Heart left ventricle (tissue), 16 donors: ENCODE results near the gene MPP3. TPM values are rescaled to one million over a fixed set of nuclear protein-coding genes. Genes with fewer than 3 reads are reported as not detected.

Experiments
- ATAC-seq, 4 donors: fragments of 200-7000 bp; cut with Tn5 transposase; one replicate each; pipeline ENCODE4 v1.9.1; 2020 to 2022; ENCODE audit warnings: moderate library complexity in 4 of 4, mild to moderate bottlenecking in 3 of 4, moderate number of reproducible peaks in 1 of 4
- DNase-seq, 5 donors: peaks; one replicate each; pipeline ENCODE4 v3.0.0-alpha.2; 2020
- H3K27ac ChIP-seq, 12 donors: fragments of 200-600 bp; sonication (generic) in 4 of 12; one replicate each; pipeline versions ENCODE4 v1.5.0 to v1.8.0; 2016 to 2022; ENCODE audit warnings: mild to moderate bottlenecking in 2 of 12
- H3K27me3 ChIP-seq, 9 donors: fragments of 200-600 bp; sonication (generic) in 2 of 9; one replicate each; pipeline versions ENCODE4 v1.5.1 to v1.8.0; 2016 to 2022; ENCODE audit warnings: mild to moderate bottlenecking in 3 of 9
- H3K36me3 ChIP-seq, 9 donors: fragments of 200-600 bp; sonication (generic) in 2 of 9; one replicate each; pipeline versions ENCODE4 v1.5.0 to v1.8.0; 2018 to 2022; ENCODE audit warnings: mild to moderate bottlenecking in 2 of 9
- H3K4me1 ChIP-seq, 12 donors: fragments of 200-600 bp; sonication (generic) in 4 of 12; one replicate each; pipeline versions ENCODE4 v1.5.0 to v1.8.0; 2016 to 2022; ENCODE audit warnings: mild to moderate bottlenecking in 3 of 12
- H3K4me3 ChIP-seq, 12 donors: fragments of 200-600 bp; sonication (generic) in 4 of 12; one replicate each; pipeline versions ENCODE4 v1.5.0 to v1.8.0; 2017 to 2022; ENCODE audit warnings: mild to moderate bottlenecking in 9 of 12, moderate library complexity in 4 of 12
- H3K9me3 ChIP-seq, 12 donors: fragments of 200-600 bp; sonication (generic) in 4 of 12; one replicate each; pipeline versions ENCODE4 v1.5.0 to v1.8.0; 2016 to 2022; ENCODE audit warnings: mild to moderate bottlenecking in 1 of 12
- POLR2A ChIP-seq, 2 donors: fragments of 450-650 bp; IDR thresholded peaks; one replicate each; pipeline ENCODE4 v1.6.1; 2017; ENCODE audit warnings: antibody characterized with exemption in 2 of 2, mild to moderate bottlenecking in 2 of 2, moderate library complexity in 2 of 2
- WGBS, 4 donors: extraction: QIAGEN DNeasy Blood & Tissue Kit in 2 of 4; methylation state at CpG; one replicate each; pipeline versions ENCODE4 v1.1.5 to v1.1.7; 2013 to 2018; 5-methylcytosine and 5-hydroxymethylcytosine counted together
- intact Hi-C, 10 donors: fragments of 100-400 bp; cut with DNase I; formaldehyde crosslinking; loops; one replicate each; pipeline versions ENCODE4 v1.11.1 to v1.14.2; 2022
- polyA plus RNA-seq, 2 donors: library from polyadenylated mRNA; stranded (reverse); fragments of 200-250 nt; gene quantifications; one replicate each; pipeline ENCODE4 v1.2.3, GENCODE V29; 2013
- total RNA-seq, 9 donors: library from RNA; depleted of rRNA in 2 of 9; stranded (reverse); fragments of >200 nt in 2 of 9; fragmentation: NEBNext Ultra II Directional in 3 of 9; extraction: Animal tissue kit (Norgen Biotek cat#: 25700) in 3 of 9; gene quantifications; one replicate each; pipeline versions ENCODE4 v1.1.0 to v1.2.4, GENCODE V29; 2016 to 2023
- TF ChIP-seq, protein P1 (sequence below), 12 donors: fragments of 200-600 bp; sonication (generic) in 4 of 12; IDR thresholded peaks; one replicate each; pipeline versions ENCODE4 v1.5.0 to v1.8.0; 2018 to 2022; ENCODE audit warnings: antibody characterized with exemption in 12 of 12, mild to moderate bottlenecking in 5 of 12
- donor health status: ischemic (EF 13 %, LVEDD 7.1; RV severe dilation, severe dysfunction).
- donor health status: healthy with polysubstance abuse.
- donor health status: DM: no; HTN: yes; CAD: no.
- donor health status: DM: no; HTN: no; CAD: no.
- donor health status: ischemic (EF 25% LVEDD 6.9; RV normal size, moderate dysfunction).
- donor health status: ischemic (EF 25% LVEDD 5.7; RV mildly dilated, moderate dysfunction).
- donor health status: healthy.
- donor health status: DM: yes; HTN: yes; CAD: no.
- donor health status: ischemic (EF 35%, LVEDD 5.7; RV mildly dilated, moderate dysfunction).
- donor health status: nonischemic (EF 11% LVEDD 7.7; RV severe dilation, severe dysfunction).
- donor health status: DM: yes; HTN: yes; CAD: no.
- donor health status: PGD.
- donor health status: ischemic (EF 29% LVEDD 5.4; RV normal size, mild dysfunction).
- donor health status: nonischemic (EF 23%, LVEDD 6.1; RV moderate dilation, normal function).

The MPP3 gene
- total and polyA plus RNA-seq, 11 donors = 13.8 to 70.2 (median 27.5) TPM

DNA sequence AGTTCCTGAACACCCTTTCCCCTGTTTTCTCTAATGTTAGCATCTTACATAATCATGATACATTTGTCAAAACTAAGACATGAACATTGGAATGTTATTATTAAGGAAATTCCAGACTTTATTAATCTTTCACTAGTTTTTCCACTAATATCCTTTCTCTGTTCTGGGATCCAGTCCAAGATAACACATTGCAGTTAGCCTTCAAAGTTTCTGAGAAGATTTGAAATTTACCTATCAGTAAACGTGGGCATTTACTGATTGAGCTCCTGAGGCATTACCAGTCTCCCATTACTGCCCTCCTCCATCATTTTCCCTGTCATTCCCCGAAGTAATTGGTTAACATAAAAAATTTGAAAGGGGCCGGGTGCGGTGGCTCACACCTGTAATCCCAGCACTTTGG lies 8.3 kb upstream of the MPP3 start:
- peaks cover 0 to 20% (median 11%) of the 10 kb centered on the region in 12 donors for H3K4me1 ChIP-seq
- intact Hi-C loops = loop anchor here in 6 of 10 donors (5.0 to 10.0 kb wide), 2 partner anchors 59 to 146 kb away; partner anchors contain the start of gene CFAP97D1 (in 1 of the 6)
- H3K27me3 ChIP-seq = no peaks in the 10 kb centered on the region
- 70 to 81% (median 78%) methylated on average over 4 of the region's 4 CpGs for WGBS, 4 donors
- no peak overlapping the region for H3K4me3 ChIP-seq
- no peak overlapping the region for H3K27ac ChIP-seq
- DNase-seq (no peak), ATAC-seq (no peak)
- H3K36me3 ChIP-seq = no peaks in the 10 kb centered on the region
- no peak for TF ChIP-seq POLR2A (IDR thresholded peaks at IDR 0.05)
- TF ChIP-seq, protein P1, sequence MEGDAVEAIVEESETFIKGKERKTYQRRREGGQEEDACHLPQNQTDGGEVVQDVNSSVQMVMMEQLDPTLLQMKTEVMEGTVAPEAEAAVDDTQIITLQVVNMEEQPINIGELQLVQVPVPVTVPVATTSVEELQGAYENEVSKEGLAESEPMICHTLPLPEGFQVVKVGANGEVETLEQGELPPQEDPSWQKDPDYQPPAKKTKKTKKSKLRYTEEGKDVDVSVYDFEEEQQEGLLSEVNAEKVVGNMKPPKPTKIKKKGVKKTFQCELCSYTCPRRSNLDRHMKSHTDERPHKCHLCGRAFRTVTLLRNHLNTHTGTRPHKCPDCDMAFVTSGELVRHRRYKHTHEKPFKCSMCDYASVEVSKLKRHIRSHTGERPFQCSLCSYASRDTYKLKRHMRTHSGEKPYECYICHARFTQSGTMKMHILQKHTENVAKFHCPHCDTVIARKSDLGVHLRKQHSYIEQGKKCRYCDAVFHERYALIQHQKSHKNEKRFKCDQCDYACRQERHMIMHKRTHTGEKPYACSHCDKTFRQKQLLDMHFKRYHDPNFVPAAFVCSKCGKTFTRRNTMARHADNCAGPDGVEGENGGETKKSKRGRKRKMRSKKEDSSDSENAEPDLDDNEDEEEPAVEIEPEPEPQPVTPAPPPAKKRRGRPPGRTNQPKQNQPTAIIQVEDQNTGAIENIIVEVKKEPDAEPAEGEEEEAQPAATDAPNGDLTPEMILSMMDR (IDR thresholded peaks at IDR 0.05) = no peak
- H3K9me3 ChIP-seq = no peaks in the 10 kb centered on the region

DNA sequence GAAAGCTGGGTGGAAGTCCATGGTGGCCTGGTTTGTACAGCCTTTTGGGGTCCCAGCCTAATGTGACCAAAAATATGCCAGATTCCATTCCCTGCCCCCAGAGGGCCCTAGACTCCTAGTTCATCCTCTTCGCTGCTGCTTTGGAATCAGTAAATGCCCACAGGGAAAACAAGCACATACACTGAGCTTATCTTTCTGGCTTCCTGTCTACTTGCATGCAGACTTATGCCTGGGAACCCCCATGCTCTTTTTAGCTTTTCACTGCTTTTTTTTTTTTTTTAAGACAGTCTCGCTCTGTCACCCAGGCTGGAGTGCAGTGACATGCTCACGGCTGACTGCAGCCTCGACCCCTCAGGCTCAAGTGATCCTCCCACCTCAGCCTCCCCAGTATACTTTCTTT lies 7.9 kb upstream of the MPP3 start:
- Histone ChIP-seq H3K36me3 (no peaks in the 10 kb centered on the region), H3K27ac (peak overlapping the region in 1 of 12 donors; percentile 11), H3K4me1 (peaks cover 0 to 16% (median 7%) of the 10 kb centered on the region in 12 donors), H3K27me3 (no peaks in the 10 kb centered on the region), H3K9me3 (no peaks in the 10 kb centered on the region), H3K4me3 (no peak overlapping the region)
- intact Hi-C loops = loop anchor here in 6 of 10 donors (5.0 to 10.0 kb wide), 2 partner anchors 59 to 146 kb away; partner anchors contain the start of gene CFAP97D1 (in 1 of the 6)
- WGBS, 4 donors = 38 to 63% (median 54%) methylated on average over 4 of the region's 4 CpGs
- DNase-seq = no peak
- TF ChIP-seq POLR2A (IDR thresholded peaks at IDR 0.05) = no peak
- TF ChIP-seq, protein P1 (IDR thresholded peaks at IDR 0.05) = peak in 9 of 12 donors; percentile 8 to 41 (median 23)
- peak in 2 of 4 donors; percentile 43 to 65 for ATAC-seq

DNA sequence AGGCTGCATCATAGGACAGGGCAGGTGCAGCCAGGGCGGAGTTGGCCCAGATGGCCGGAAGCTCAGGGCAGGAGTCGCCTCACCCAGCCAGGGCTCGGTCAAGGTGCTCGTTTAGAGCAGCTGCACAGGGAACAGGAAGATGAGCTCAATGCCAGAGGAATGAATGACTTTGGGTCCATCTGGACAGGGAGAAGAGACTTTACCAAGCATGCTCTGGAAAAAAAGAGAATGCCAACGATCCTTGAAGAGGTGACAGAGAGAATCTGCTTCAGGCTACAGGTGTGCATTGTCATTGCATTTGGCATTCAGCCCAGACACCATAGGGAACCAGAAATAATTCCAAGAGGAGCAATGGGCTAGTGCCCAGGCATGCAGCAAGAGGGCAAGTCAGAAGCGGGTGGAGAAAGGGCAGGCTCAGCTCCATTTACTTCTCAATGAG lies 6.7 kb upstream of the MPP3 start:
- DNase-seq (peak in 1 of 5 donors; percentile 33), ATAC-seq (peak in 3 of 4 donors; percentile 22 to 47 (median 29))
- intact Hi-C loops = loop anchor here in 7 of 10 donors (5.0 to 10.0 kb wide), 3 partner anchors 55 to 145 kb away; partner anchors contain the start of gene CFAP97D1 (in 2 of the 7)
- WGBS, 4 donors = 36 to 46% (median 37%) methylated on average over 7 of the region's 7 CpGs
- TF ChIP-seq POLR2A (IDR thresholded peaks at IDR 0.05) = no peak
- TF ChIP-seq, protein P1 (IDR thresholded peaks at IDR 0.05) = no peak
- no peaks in the 10 kb centered on the region for H3K27me3 ChIP-seq
- no peak overlapping the region for H3K4me3 ChIP-seq
- peaks cover 0 to 13% (median 6%) of the 10 kb centered on the region in 12 donors for H3K4me1 ChIP-seq
- H3K27ac ChIP-seq = no peak overlapping the region
- H3K36me3 ChIP-seq = no peaks in the 10 kb centered on the region
- no peaks in the 10 kb centered on the region for H3K9me3 ChIP-seq

DNA sequence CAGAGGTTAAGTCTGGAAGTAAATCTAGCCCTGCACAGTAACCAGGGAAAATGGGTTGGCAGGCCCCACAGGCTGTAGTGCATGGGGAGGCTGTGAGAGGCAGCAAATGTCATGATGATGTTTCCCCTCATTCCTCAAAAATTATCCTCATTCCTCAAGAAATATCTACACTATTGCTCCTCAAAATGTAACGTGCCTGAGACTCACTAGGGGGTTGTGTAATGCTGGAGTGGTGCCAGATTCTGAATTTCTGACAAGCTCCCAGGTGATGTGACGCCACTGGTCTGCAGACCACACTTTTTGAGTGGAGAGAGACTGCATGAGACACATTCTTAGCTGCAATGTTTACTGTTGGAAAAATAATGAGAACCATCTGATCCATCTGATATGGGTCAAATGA lies 1.2 kb upstream of the MPP3 start:
- H3K4me1 ChIP-seq = peaks cover 0 to 45% (median 13%) of the 10 kb centered on the region in 12 donors
- no peak overlapping the region for H3K4me3 ChIP-seq
- no peaks in the 10 kb centered on the region for H3K27me3 ChIP-seq
- peaks cover 0 to 20% (median 11%) of the 10 kb centered on the region in 9 donors for H3K36me3 ChIP-seq
- no peaks in the 10 kb centered on the region for H3K9me3 ChIP-seq
- TF ChIP-seq, protein P1 (IDR thresholded peaks at IDR 0.05) = no peak
- TF ChIP-seq POLR2A (IDR thresholded peaks at IDR 0.05) = no peak
- no peak for DNase-seq
- peak overlapping the region in 2 of 12 donors; percentile 79 to 86 for H3K27ac ChIP-seq
- 63 to 76% (median 73%) methylated on average over 2 of the region's 2 CpGs for WGBS, 4 donors
- no peak for ATAC-seq
- intact Hi-C loops = loop anchor here in 7 of 10 donors (5.0 to 10.0 kb wide), 3 partner anchors 49 to 57 kb away; partner anchors contain the start of genes CFAP97D1 (in 4 of the 7) and DUSP3 (in 3 of the 7)
